Measurements from ENCODE around the gene BST1. TPM values are rescaled to one million over a fixed set of nuclear protein-coding genes. Genes with fewer than 3 reads are reported as not detected.
"Not testable (repeated sequence)": the region's sequence is repeated elsewhere in the genome, so short reads cannot be mapped to it uniquely, and the experiment has no call there.

BST1 gene
- total RNA-seq, 1 experiment from 2014 or later = 0.56 TPM

DNA sequence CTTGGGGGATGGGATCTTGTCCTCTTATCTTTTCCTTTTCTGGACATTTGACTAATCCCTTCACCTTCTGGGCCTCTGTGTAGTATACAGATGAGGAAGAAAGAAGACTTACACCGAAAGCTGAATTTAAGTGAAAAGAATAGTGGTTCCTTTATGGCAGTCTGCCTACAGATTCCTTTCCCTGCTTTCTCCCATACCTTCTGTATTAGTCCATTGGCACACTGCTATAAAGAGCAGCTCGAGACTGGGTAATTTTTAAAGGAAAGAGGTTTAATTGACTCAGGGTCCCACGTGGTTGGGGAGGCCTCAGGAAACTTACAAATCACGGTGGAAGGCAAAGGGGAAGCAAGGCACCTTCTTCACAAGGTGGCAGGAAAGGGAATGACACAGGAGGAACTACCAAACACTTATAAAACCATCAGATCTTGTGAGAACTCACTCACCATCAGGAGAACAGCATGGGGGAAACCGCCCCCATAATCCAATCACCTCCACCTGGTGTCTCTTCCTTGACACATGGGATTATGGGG is 41.2 kb downstream of the BST1 start:
- DNase-seq (ENCODE audit: low spot score) = no peak

GRCh38 chr4:15746110-15746509 is 43.2 kb downstream of the BST1 start:
- DNase-seq (ENCODE audit: low spot score) = no peak

DNA sequence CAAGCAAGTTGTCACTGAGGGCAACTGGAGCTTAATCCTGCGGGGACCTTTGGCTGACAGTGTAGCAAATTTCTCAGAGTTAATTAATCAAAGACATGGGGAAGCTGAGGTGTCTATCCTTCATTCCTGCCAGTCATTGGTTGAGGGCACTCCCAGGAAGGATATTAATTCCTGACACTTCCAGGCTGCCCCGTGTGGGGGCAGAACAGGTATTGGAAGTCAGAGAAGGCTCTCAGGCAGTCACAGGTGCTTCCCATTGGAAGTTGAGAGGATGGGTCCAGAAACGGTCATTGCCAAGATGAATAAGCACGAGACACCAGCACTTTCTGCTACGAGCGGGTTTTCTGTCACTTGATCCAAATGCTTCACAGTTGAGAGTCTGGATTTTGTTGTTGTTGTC is 46.1 kb downstream of the BST1 start:
- DNase-seq (ENCODE audit: low spot score) = no peak

DNA sequence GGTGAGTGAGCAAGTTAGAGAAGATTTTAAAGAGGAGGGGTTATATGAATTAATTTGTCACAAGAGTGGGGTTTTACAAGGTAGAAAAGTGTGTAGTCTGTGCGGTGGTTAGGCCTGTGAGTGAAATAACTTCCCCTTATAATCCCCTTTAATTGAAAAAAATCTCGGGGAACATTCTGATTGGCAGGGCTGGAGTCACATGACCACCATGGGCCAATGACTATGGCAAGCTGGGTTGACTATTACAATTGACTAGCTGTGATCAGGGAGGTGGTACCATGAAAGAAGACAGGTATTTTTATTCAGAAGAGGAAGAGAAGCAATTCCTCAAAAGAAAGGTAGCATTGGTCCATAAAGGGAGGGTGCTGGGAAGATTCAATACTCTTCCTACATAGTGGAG is 48.3 kb downstream of the BST1 start:
- no peak for DNase-seq (ENCODE audit: low spot score)

DNA sequence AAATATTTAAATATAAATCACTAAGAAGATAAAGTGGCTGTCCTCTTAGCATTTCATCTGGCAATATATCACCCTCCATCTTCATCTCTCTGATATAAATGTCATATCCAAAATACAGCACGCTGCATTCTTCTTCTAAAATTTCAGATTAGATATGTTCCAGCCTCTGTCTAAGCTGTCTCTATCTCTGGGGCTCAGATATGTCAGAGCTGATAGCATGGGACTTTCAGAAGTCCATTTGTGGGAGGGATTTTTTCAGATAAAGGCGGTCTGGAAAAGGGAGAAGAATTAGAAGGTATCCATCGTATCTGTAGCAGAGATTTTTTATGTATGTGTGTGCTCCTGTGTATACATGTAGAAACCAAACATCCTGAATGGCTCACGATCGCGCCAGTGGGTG is 50.2 kb downstream of the BST1 start:
- no peak for DNase-seq (ENCODE audit: low spot score)

DNA sequence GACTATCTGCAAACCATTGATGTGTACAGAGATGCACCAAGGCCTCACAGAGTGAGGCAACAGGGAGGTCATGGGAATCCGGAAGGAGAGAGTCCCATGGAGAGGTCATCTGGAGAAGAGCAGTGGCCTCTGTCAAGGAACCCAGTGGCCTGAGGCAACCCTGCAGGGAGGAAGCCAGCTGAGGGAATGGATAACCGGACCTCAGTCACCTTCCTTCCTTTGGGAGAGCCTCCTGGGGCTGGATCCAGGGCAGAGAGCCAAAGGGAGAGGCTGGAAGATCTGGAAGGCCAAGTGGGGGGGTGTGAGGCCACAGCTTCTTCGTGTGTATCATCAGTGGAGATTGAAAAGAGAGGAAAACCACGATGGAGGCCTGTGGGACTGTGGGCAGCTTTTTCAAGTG is 50.9 kb downstream of the BST1 start:
- DNase-seq (ENCODE audit: low spot score) = no peak

DNA sequence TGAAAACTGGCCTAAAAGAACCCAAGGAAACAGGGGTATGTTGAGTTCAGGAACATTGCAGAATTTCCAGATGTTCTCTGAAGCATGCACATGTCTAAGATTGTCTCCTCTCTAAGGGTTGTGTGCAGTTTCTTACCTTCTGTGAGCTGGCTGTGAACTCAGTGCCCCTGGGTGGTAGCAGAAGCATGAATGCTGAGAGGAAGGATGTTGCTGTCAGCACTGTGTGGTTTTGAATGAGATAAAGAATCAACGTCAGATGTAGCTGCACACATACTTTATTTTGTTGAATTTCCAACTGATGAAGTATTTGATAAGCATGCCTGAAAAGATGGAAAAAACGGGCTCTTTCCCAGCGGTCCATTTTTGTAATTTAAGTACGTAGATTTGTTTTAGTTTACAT is 51.5 kb downstream of the BST1 start:
- peak; percentile 80 for DNase-seq (ENCODE audit: low spot score)

DNA sequence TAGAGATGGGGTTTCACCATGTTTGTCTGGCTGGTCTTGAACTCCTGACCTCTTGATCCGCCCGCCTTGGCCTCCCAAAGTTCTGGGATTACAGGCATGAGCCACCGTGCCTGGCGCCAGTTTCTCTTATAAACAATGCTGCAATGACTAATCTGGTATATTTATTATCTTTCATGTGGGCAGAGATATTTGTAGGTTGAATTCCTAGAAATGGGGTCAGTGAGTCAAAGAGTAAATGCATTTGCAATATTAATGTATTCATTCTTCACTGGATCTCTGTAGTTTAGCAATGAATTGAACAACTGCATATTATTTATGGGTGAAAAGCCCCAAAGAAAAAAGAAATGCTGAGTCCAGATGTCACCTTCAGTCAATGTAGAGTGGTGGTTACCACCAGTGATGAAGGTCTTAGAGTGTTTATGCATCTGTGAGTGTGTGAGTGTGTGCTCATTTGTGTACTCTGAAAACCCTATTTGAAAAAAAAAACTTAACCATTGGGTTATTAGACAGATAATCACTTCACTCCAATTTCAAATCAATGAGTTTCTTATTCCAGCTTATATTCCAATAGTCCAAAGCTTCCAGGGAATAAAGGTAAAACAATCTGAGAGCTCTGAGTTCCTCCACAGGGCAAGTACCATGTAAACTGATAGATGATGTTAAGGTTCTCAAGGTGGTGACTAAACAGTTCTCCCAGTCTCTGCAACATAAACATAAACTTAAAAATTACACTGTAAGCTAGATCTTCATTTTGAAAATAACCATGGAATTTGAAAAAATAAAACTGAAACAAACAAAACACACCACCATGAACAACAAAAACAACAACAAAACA is 52.7 kb downstream of the BST1 start:
- peak; percentile 89 for DNase-seq (ENCODE audit: low spot score)

DNA sequence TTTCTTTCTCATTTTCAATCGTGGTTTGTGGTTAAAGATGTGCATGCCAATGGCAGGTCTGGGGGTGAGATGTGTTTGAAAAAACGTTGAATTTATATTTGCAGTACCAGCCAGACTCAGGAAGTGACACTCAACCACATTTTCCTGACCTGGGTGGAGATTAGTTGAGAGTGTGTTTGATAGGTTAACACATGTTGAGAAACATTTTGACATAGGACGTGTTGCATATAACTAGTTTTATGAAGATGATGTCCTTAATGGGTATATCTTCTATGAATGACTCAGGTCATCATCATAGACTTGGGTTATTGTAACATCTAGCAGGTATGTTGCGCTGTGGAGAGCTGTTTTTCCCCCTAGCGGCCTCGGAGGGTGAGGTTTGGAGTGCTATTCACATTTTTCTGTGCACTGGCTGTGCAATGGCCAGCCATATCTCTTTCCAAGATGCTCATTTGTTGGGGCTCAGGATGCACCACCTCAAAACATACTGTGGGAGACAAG is 53.5 kb downstream of the BST1 start:
- peak; percentile 95 for DNase-seq (ENCODE audit: low spot score)

DNA sequence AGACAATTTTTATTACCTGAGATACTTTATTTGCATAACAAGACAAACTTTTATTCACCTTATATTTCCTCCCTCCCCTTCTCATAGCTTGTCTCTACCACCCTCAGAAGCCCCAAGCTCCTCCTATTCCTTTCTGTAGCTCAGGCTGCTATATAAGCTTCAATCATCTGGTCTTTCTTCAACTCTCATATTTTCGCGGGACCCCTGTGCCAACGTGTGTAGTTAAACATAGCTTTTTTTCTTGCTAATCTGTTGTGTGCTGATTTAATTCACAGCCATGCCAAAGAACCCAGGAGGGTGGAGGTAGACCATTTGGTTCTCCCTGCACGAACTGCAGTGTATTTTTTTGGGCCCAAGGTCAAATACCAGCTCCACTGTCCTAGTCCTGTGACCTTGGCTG is 54.2 kb downstream of the BST1 start:
- DNase-seq (ENCODE audit: low spot score) = no peak

GRCh38 chr4:15758294-15758693 is 55.4 kb downstream of the BST1 start:
- DNase-seq (ENCODE audit: low spot score) = no peak

DNA sequence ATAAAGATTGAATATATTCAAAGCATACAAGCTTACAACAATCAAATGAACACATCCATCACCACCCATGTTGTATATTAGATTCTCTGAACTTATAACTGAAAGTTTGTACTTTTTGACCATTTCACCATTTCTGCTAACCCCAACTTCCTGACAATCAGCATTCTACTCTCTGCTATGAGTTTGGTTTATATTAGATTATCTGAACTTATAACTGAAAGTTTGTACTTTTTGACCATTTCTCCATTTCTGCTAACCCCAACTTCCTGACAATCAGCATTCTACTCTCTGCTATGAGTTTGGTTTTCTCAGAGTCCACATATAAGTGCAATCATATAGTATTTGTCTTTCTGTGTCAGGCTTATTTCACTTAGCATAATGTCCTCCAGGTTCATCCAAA is 59.6 kb downstream of the BST1 start:
- not testable (repeated sequence) for DNase-seq (ENCODE audit: low spot score)

- no peak for DNase-seq (ENCODE audit: low spot score)
Observed at GRCh38 chr4:15765391-15765790, 62.5 kb downstream of the BST1 start.

- DNase-seq (ENCODE audit: low spot score) = peak; percentile 68
Observed at GRCh38 chr4:15765910-15766697, 63.2 kb downstream of the BST1 start.

GRCh38 chr4:15766821-15767220 is 64.0 kb downstream of the BST1 start:
- no peak for DNase-seq (ENCODE audit: low spot score)

DNA sequence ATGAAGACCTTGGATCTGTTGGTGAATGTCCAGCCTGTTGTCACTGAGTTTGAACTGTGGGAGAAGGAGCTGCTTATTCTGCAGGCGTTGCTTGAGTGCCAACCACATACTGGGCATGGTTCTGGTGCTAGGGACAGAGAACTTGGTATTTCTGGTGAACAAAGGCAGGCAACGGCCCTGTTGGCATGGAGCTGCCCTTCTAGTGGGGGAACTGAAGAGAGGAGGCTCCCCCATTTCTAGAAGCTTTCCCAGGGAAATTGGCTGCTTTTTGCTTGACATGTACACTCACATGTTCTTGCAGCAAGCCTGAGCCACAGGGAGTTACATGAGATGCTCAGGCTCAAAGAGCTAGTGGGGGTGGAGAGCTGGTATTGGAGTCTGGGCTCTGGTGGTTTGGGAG is 66.3 kb downstream of the BST1 start:
- DNase-seq (ENCODE audit: low spot score) = no peak

GRCh38 chr4:15771216-15772058 is 68.6 kb downstream of the BST1 start:
- DNase-seq (ENCODE audit: low spot score) = no peak

- peak; percentile 30 for DNase-seq (ENCODE audit: low spot score)
Observed at GRCh38 chr4:15774020-15774420, 71.2 kb downstream of the BST1 start.

DNA sequence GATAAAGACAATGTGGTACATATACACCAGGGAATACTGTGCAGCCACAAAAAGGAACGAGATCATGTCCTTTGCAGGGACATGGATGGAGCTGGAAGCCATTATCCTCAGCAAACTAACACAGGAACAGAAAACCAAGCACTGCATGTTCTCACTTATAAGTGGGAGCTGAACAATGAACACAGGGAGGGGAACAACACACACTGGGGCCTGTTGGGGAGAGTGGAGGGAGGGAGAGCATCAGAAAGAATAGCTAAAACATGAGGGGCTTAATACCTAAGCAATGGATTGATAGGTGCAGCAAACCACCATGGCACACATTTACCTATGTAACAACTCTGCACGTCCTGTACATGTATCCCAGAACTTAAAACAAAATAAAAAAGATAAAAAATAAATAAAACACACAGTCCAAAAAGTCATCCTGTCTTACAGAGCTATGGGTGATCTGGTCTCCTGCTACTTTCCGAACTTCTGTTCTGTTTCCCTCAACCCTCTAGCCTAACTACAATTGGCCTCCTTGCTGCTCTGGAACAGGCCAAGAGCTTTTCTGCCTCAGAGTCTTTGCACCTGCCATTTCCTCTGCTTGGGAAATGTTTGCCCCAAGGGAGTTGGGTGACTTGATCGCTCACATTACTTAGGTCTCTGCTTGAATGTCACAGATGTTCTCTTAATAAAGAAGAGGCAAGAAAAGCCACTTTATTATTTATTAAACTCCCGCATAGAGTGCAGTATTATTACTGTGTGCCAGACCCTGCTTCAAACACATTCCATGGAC is 74.2 kb downstream of the BST1 start:
- no peak for DNase-seq (ENCODE audit: low spot score)

DNA sequence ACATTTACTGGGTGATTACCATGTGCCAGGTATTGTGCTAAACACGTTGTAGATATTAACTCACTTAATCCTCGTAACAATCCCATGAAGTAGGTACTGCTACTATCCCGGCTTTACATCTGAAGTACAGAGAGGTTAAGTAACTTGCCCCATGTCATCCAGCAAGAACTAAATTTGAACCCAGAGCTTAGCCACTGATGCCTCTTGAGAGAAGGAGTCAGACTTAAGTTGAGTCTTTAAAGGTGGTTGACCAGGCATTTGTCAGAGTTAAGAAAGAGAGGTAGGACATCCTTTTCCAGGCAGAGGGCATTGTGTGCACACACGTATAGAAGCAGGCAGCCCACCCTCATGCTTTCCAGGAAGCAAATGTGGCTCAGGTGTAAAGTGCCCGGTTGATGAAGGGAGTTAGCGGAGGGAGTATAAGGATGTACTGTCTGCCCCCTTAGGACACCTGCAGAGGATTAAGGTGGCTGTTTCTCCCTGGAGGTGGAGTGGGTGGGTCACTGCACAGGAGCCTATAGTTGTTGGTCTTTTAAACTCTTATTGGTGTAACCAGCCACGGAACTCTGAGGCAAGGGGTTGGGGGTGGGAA is 74.9 kb downstream of the BST1 start:
- DNase-seq (ENCODE audit: low spot score) = no peak

Data from H4 (cell line).